T-cell (primary cell): ENCODE data around the gene TM6SF1. TPM values are rescaled to one million over a fixed set of nuclear protein-coding genes. Genes with fewer than 3 reads are reported as not detected.

ENCODE experiments used
- ATAC-seq, 4 experiments: fragments of 200-7000 bp in 3 of 4; fragments of 150-1000 bp in 1 of 4; cut with Tn5 transposase; replicated peaks in 1 of 4; 1 replicate in 3 of 4; 2 replicates in 1 of 4; pipeline ENCODE4 v1.10.0; 2021; ENCODE audit warnings: moderate library complexity in 3 of 4, mild to moderate bottlenecking in 2 of 4, moderate number of reproducible peaks in 1 of 4
- CTCF ChIA-PET, 2 donors: fragments of 300-600 bp; sonication (Branson Sonifier 250); formaldehyde crosslinking; loops; one replicate each; lab custom pipeline; 2022; ENCODE audit warnings: antibody characterized with exemption in 2 of 2; lab: Charles Lee
- POLR2A ChIA-PET, 2 donors: fragments of 300-600 bp; sonication (Branson Sonifier 250); formaldehyde crosslinking; loops; one replicate each; lab custom pipeline; 2022; ENCODE audit warnings: antibody characterized with exemption in 2 of 2; lab: Charles Lee
- DNase-seq, 35 experiments: peaks; one replicate each; pipeline versions ENCODE4 v3.0.0 to v3.0.0-alpha.2; 2013 to 2023
- H3K27ac ChIP-seq: one replicate; pipeline ENCODE4 v1.5.1; 2013; ENCODE audit warnings: low read length
- H3K27me3 ChIP-seq, 2 experiments: replicated peaks in 1 of 2; 1 replicate in 1 of 2; 2 replicates in 1 of 2; pipeline versions ENCODE4 v1.6.1 to v1.7.0; 2013; ENCODE audit warnings: low read length in 1 of 2, mixed read lengths in 1 of 2; ENCODE audit not compliant: control insufficient read depth in 2 of 2, insufficient read depth in 2 of 2; ENCODE audit errors: extremely low read depth in 1 of 2
- H3K36me3 ChIP-seq, 2 donors: 1 replicate in 1 of 2; 2 replicates in 1 of 2; pipeline versions ENCODE4 v1.6.1 to v1.7.0; 2013; ENCODE audit warnings: low read length in 1 of 2; ENCODE audit not compliant: control insufficient read depth in 2 of 2, insufficient read depth in 1 of 2; ENCODE audit errors: extremely low read depth in 1 of 2
- H3K4me1 ChIP-seq, 2 experiments: 1 replicate in 1 of 2; 2 replicates in 1 of 2; pipeline versions ENCODE4 v1.6.1 to v1.7.0; 2013; ENCODE audit warnings: low read length in 2 of 2, mixed read lengths in 1 of 2; ENCODE audit not compliant: insufficient read depth in 2 of 2, control insufficient read depth in 1 of 2; ENCODE audit errors: extremely low read depth in 1 of 2
- H3K4me3 ChIP-seq, 2 donors: 1 replicate in 1 of 2; 2 replicates in 1 of 2; pipeline versions ENCODE4 v1.5.1 to v1.7.0; 2013; ENCODE audit warnings: mild to moderate bottlenecking in 2 of 2, low read length in 1 of 2, moderate library complexity in 1 of 2; ENCODE audit not compliant: control insufficient read depth in 1 of 2; ENCODE audit errors: extremely low read depth in 1 of 2
- H3K9me3 ChIP-seq: 2 replicates; pipeline ENCODE4 v1.7.0; 2013
- H3K27ac Mint-ChIP-seq, 2 donors: one replicate each; pipeline ENCODE4 v1.8.0; 2020 to 2021; ENCODE audit warnings: mild to moderate bottlenecking in 2 of 2, mixed read lengths in 2 of 2
- H3K27me3 Mint-ChIP-seq, 2 donors: one replicate each; pipeline ENCODE4 v1.8.0; 2021 to 2022; ENCODE audit warnings: mixed read lengths in 2 of 2
- H3K36me3 Mint-ChIP-seq: one replicate; pipeline ENCODE4 v1.8.0; 2021; ENCODE audit warnings: mixed read lengths
- H3K4me1 Mint-ChIP-seq, 3 donors: one replicate each; pipeline ENCODE4 v1.8.0; 2020 to 2022; ENCODE audit warnings: mixed read lengths in 3 of 3, mild to moderate bottlenecking in 1 of 3
- H3K4me3 Mint-ChIP-seq, 3 donors: one replicate each; pipeline ENCODE4 v1.8.0; 2020 to 2022; ENCODE audit warnings: mild to moderate bottlenecking in 3 of 3, mixed read lengths in 3 of 3, moderate library complexity in 3 of 3
- H3K9me3 Mint-ChIP-seq, 3 donors: one replicate each; pipeline ENCODE4 v1.8.0; 2020 to 2022; ENCODE audit warnings: mixed read lengths in 3 of 3
- WGBS: methylation state at CpG from one replicate; pipeline ENCODE4 v1.1.5; 2013; ENCODE audit warnings: missing lambda C conversion rate; ENCODE audit not compliant: insufficient coverage; 5-methylcytosine and 5-hydroxymethylcytosine counted together
- total RNA-seq, 35 experiments: library from RNA in 6 of 35; stranded (reverse) in 6 of 35; fragments of 120-200 nt in 1 of 35; gene quantifications; one replicate each; pipeline versions ENCODE4 v1.2.1 to v1.2.4 and lab custom pipeline; 2013 to 2026

TM6SF1 gene
- total RNA-seq, 5 donors from 2014 or later (not counting 1 experiment from before 2014, with no cell fraction given): 0.33 to 2.1 (median 0.84) TPM; not detected in 1

DNA sequence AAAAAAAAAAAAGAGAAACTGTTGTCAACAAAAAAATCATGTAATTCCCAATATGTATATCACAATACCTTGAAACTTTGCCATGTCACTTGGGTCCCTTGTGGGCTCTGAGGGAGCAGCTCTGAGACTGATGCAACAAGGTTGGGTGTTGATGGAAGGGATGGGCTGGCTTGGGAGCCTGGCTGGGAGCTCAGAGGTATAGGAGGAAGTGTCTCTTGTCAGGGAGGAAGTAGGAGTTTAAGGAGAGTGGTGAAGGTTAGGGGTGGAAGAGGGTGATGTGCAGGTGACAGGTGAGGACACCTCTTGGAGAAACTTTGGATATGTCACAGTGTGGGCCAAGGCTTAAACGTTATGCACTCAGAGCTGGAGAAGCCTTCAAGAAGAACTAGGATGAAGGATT lies 2.0 kb upstream of the TM6SF1 start:
- POLR2A ChIA-PET: no interaction called here
- H3K27ac Mint-ChIP-seq: no peak overlapping the region
- no peak overlapping the region for H3K27ac ChIP-seq

DNA sequence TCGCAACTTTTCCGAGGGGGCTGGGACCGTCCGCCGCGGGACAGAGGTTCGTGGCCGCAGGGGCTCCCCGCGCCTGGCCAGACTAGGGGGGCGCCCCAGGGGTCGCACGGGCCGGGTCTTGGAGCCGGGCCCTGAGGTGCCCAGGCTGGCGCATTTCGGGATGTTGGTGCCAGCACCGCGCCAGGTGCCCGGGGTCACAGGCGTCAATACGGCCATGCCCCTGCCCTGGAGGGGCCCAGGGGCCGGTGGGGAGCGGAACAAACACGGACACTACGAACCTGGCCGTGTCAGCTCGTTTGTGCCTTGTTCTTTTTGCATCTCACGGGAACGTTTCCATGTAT lies 366 bp downstream of the TM6SF1 start:
- Mint-ChIP-seq H3K27me3 (peaks cover 58% of the 10 kb centered on the region in 2 donors), H3K4me3 (peak overlapping the region; percentile 63 to 81 (median 80)), H3K4me1 (peaks cover 14 to 24% (median 20%) of the 10 kb centered on the region in 3 donors), H3K9me3 (no peaks in the 10 kb centered on the region), H3K36me3 (no peaks in the 10 kb centered on the region), H3K27ac (peak overlapping the region in 1 of 2 donors; percentile 30)
- ATAC-seq: peak in 1 of 4 experiments; percentile 39
- Histone ChIP-seq H3K27me3 (peaks cover 0 to 58% of the 10 kb centered on the region in 2 experiments), H3K4me3 (peak overlapping the region; percentile 18 to 66), H3K36me3 (no peaks in the 10 kb centered on the region), H3K9me3 (no peaks in the 10 kb centered on the region), H3K4me1 (peaks cover 0 to 14% of the 10 kb centered on the region in 2 experiments), H3K27ac (no peak overlapping the region)
- ChIA-PET CTCF (no interaction called here), POLR2A (no interaction called here)
- 4% methylated on average over 26 of the region's 30 CpGs for WGBS
- DNase-seq: no peak

More for the DNA sequence above, 2.0 kb upstream of the TM6SF1 start:
- DNase-seq (no peak), ATAC-seq (no peak)
- peaks cover 14 to 24% (median 20%) of the 10 kb centered on the region in 3 donors for H3K4me1 Mint-ChIP-seq
- peaks cover 0 to 53% of the 10 kb centered on the region in 2 experiments for H3K27me3 ChIP-seq
- H3K4me3 Mint-ChIP-seq: peak overlapping the region in 2 of 3 donors; percentile 1 to 50
- peaks cover 0 to 14% of the 10 kb centered on the region in 2 experiments for H3K4me1 ChIP-seq
- CTCF ChIA-PET: no interaction called here
- no peaks in the 10 kb centered on the region for H3K36me3 ChIP-seq
- no peaks in the 10 kb centered on the region for H3K9me3 ChIP-seq
- peaks cover 48 to 58% of the 10 kb centered on the region in 2 donors for H3K27me3 Mint-ChIP-seq
- H3K4me3 ChIP-seq: no peak overlapping the region
- H3K9me3 Mint-ChIP-seq: no peaks in the 10 kb centered on the region
- no peaks in the 10 kb centered on the region for H3K36me3 Mint-ChIP-seq
- 57% methylated on average over 1 of the region's 1 CpG for WGBS

DNA sequence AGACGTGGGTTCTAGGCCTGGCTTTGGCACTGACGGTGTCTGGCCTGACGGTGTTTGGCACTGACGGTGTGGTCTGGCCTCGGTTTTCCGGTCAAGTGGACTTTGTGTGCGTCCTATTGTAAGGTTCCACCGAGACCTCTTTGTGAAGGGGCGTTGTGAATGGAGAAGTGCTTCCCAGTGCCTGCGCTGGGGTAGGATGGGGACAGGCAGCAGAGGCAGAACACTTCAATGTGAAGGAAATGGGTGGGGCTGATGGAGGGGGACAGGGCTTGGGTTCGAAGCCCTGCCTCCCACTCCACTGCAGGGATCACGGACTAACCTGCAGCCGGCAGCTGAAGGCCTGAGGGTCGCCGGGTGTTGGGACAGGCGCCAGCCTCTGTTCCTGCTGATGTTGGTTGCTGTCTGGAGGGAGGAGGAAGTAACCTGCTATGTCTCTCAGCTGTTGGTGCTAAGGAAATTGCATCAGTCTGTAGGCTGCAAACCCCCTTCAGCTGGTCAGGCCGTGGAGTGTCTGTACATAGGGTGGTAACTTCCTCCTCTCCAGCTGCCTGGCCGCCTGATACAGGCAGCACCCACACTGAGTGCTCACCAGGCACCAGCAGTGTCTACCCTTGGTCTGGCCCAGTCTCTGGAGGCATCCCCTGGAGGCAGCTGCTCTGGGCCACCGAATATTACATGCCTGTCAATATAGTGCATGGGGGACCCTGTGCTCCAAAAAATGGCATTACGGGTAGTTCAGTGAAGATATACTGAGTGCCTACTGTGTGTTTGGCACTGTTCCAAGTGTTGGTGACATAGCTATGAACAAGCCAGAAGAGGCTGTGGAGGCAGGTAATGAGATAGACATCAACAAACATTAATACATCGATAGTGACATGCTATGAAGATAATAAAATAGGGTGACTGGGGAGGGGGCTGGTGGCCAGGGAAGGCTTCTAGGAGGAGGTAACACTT lies 1.1 kb downstream of the TM6SF1 start:
- Mint-ChIP-seq H3K9me3 (no peaks in the 10 kb centered on the region), H3K27me3 (peaks cover 57 to 58% of the 10 kb centered on the region in 2 donors), H3K4me1 (peaks cover 14 to 24% (median 20%) of the 10 kb centered on the region in 3 donors), H3K4me3 (peak overlapping the region; percentile 63 to 81 (median 80)), H3K36me3 (no peaks in the 10 kb centered on the region), H3K27ac (peak overlapping the region in 1 of 2 donors; percentile 30)
- H3K27me3 ChIP-seq: peaks cover 0 to 54% of the 10 kb centered on the region in 2 experiments
- POLR2A ChIA-PET: no interaction called here
- H3K9me3 ChIP-seq: no peaks in the 10 kb centered on the region
- DNase-seq (peak in 12 of 35 experiments; percentile 6 to 51 (median 12)), ATAC-seq (peak; percentile 38 to 69 (median 48))
- WGBS: 15% methylated on average over 13 of the region's 21 CpGs
- peaks cover 0 to 14% of the 10 kb centered on the region in 2 experiments for H3K4me1 ChIP-seq
- H3K36me3 ChIP-seq: no peaks in the 10 kb centered on the region
- no peak overlapping the region for H3K27ac ChIP-seq
- CTCF ChIA-PET: no interaction called here
- peak overlapping the region; percentile 18 to 66 for H3K4me3 ChIP-seq

DNA sequence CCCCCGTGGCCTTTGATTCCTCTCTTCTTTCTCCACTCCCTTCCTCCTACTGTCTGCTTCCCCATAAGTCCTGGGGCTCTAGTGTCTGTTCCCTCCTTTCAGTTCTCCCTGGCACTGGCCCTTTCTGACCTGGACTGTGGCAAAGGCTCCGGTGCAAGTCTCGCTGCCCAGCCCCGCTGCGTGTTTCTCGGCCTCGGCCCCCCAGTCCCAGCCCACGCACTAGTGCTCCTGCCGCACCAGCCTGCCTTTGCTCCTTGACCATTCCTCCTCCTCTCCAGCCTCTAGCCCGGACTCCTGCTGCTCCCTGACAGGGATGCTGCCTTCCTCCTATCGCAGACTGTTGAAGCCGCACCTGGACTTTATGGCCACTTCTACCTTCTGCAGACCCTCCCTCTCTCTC lies 2.1 kb downstream of the TM6SF1 start:
- ChIA-PET CTCF (no interaction called here), POLR2A (no interaction called here)
- no peaks in the 10 kb centered on the region for H3K36me3 Mint-ChIP-seq
- Histone ChIP-seq H3K9me3 (no peaks in the 10 kb centered on the region), H3K27me3 (peaks cover 0 to 50% of the 10 kb centered on the region in 2 experiments), H3K4me1 (peaks cover 0 to 14% of the 10 kb centered on the region in 2 experiments), H3K4me3 (no peak overlapping the region), H3K27ac (no peak overlapping the region), H3K36me3 (no peaks in the 10 kb centered on the region)
- ATAC-seq: no peak
- H3K4me1 Mint-ChIP-seq: peaks cover 14 to 24% (median 20%) of the 10 kb centered on the region in 3 donors
- no peaks in the 10 kb centered on the region for H3K9me3 Mint-ChIP-seq
- no peak overlapping the region for H3K27ac Mint-ChIP-seq
- peak overlapping the region in 1 of 3 donors; percentile 80 for H3K4me3 Mint-ChIP-seq
- 83% methylated on average over 12 of the region's 12 CpGs for WGBS
- peaks cover 48 to 49% of the 10 kb centered on the region in 2 donors for H3K27me3 Mint-ChIP-seq
- DNase-seq: no peak

DNA sequence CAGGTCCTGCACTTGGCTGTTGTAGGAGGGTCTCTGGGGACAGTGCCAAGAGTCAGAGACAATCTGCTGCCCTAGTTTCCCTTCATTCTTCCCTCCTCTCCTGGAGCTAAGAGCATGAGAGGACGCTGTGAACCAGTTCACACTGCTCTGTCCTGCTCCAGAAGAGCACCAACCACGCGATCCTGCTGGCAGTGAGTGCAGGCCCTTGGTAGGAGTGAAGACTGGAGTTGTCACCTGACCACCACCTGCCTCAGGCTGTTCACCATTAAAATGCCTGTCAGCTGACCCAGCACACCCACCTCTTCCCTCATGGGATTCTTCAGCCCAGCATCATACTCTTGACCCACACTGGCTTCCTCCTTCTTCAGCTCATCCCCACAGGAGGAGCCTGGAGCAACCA lies 2.9 kb downstream of the TM6SF1 start:
- peaks cover 14 to 23% (median 20%) of the 10 kb centered on the region in 3 donors for H3K4me1 Mint-ChIP-seq
- ATAC-seq (no peak), DNase-seq (no peak)
- no peaks in the 10 kb centered on the region for H3K36me3 ChIP-seq
- H3K9me3 ChIP-seq: no peaks in the 10 kb centered on the region
- WGBS: no CpG with 5 or more reads among the region's 3 CpGs
- H3K27me3 ChIP-seq: peaks cover 0 to 45% of the 10 kb centered on the region in 2 experiments
- H3K36me3 Mint-ChIP-seq: no peaks in the 10 kb centered on the region
- ChIA-PET POLR2A (no interaction called here), CTCF (no interaction called here)
- no peak overlapping the region for H3K4me3 ChIP-seq
- H3K9me3 Mint-ChIP-seq: no peaks in the 10 kb centered on the region
- peaks cover 0 to 14% of the 10 kb centered on the region in 2 experiments for H3K4me1 ChIP-seq
- peaks cover 43 to 44% of the 10 kb centered on the region in 2 donors for H3K27me3 Mint-ChIP-seq
- no peak overlapping the region for H3K4me3 Mint-ChIP-seq
- H3K27ac Mint-ChIP-seq: no peak overlapping the region
- no peak overlapping the region for H3K27ac ChIP-seq

DNA sequence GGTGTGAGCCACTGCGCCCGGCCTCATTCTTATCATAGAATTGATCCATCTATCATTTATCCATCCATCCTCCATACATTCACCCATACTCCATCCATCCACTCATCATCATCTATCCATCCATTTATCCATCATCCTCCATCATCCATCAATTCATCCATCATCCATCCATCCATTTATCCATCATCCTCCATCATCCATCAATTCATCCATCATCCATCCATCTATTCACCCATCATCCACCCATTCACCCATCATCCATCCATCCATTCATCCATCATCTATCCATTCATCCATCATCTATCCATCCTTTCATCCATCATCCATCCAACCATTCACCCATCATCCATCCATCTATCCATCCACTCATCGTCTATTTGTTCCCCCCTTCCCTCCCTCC lies 3.7 kb downstream of the TM6SF1 start:
- H3K4me1 Mint-ChIP-seq: peaks cover 14 to 21% (median 20%) of the 10 kb centered on the region in 3 donors
- H3K9me3 Mint-ChIP-seq: no peaks in the 10 kb centered on the region
- H3K27ac ChIP-seq: no peak overlapping the region
- peaks cover 0 to 14% of the 10 kb centered on the region in 2 experiments for H3K4me1 ChIP-seq
- H3K4me3 Mint-ChIP-seq: no peak overlapping the region
- no peaks in the 10 kb centered on the region for H3K36me3 ChIP-seq
- no peak for DNase-seq
- no peak overlapping the region for H3K27ac Mint-ChIP-seq
- ChIA-PET CTCF (no interaction called here), POLR2A (no interaction called here)
- H3K36me3 Mint-ChIP-seq: no peaks in the 10 kb centered on the region
- H3K27me3 ChIP-seq: peaks cover 0 to 38% of the 10 kb centered on the region in 2 experiments
- H3K27me3 Mint-ChIP-seq: peaks cover 37 to 41% of the 10 kb centered on the region in 2 donors
- H3K4me3 ChIP-seq: no peak overlapping the region
- WGBS: 94% methylated on average over 2 of the region's 3 CpGs
- ATAC-seq: no peak
- no peaks in the 10 kb centered on the region for H3K9me3 ChIP-seq
